Umbilical cord (tissue), 2 donors: ENCODE measurements around the gene DAGLA. TPM values are rescaled to one million over a fixed set of nuclear protein-coding genes. Genes with fewer than 3 reads are reported as not detected.
A peak's percentile ranks its signal among the peaks of the same experiment; 100 is the strongest.

Experiments
- DNase-seq: peaks from one replicate; pipeline ENCODE4 v3.0.0-alpha.2; 2015; ENCODE audit warnings: low spot score
- total RNA-seq: library from RNA; depleted of rRNA; stranded (reverse); fragments of >200 nt; gene quantifications from one replicate; pipeline ENCODE4 v1.2.3, GENCODE V29; 2014; ENCODE audit warnings: low replicate concordance; ENCODE audit not compliant: insufficient read depth

The DAGLA gene
- total RNA-seq, 1 donor from 2014 or later = 1.4 TPM

DNA sequence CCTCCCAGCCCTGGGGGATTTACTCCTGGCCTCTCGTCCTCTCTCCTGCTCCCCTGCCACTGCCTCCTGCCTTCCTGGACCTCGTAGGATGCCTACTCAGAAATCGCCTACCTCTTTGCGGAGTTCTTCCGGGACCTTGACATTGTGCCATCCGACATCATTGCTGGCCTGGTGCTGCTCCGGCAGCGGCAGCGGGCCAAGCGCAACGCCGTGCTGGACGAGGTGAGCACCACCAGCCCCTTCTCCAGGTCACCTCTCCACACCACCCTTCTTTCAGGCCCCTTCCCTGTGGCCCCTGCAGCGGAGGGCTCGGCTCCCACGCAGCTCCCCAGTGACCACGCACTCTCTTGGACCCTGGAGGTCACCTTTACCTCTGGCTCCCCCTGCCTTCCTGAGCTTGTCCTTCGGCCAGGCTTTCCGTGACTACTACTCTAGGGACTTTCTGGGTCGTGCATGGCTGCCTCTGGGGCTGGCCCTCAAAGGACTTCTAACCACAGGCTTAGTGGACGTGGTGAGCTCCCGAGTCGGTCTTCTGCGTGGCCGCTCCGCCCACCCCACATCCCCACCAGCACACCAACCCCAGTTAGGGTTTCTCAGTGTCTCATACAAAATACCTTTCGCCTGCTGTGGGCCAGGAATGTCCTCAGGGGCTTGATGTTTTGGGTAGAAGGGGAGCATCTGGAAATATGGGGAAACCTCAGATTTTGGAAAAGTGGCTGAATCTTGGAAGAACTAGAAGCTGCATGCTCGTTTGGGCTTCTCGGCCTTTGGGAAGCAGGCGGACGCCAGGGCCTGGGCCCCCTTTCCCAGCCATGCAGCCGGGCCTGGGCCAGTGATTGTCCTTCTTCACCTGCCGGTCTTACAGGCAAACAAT is 48.1 kb downstream of the DAGLA start:
- no peak for DNase-seq

DNA sequence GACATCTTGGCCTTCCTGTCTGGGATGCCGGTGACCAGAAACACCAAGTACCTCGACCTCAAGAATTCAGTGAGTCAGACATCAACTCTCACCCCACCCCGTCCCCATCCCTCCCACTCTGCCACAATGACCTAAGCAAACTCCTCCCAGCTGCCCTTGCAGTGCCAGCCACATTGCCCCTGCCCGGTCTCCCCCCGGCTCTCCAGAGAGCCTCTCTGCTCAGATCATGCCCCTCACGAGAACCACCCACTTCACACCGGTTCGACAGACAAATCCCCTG is 48.7 kb downstream of the DAGLA start:
- no peak for DNase-seq

DNA sequence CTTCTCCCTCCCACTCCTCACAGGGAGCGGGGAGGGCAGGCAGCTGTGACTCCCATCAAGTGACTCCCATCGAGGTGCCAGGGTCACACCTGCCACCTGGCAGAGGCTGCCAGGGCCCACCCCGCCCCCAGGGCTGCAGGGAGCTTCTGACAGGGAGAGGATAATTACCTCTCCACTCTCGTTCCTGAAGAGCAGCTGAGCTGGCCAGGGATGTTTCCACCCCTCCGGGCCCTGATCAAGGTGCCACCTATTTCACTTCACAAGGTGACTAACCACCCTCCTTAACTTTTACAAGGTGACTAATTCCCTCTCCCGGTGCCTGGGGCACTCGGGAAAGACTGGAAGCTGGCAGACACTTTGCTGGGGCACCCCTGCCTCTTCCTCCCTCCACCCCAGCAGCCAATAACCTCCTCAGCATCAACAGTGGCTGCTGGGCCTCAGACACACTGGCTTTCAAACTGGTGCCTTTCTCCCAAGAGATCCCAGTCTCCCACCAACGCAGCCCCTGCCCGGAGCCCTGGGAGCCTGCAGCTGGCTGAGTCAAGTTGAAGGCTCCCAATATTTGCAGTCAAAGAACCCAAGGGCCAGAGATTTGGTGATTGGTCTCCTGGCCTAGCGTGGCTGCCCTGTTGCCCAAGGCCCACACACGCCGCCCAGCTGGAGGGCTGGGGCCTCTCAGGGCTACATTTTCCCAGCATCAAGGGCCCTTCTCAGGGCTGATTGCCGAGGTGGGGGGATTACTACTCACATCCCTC is 50.2 kb downstream of the DAGLA start:
- DNase-seq = no peak

DNA sequence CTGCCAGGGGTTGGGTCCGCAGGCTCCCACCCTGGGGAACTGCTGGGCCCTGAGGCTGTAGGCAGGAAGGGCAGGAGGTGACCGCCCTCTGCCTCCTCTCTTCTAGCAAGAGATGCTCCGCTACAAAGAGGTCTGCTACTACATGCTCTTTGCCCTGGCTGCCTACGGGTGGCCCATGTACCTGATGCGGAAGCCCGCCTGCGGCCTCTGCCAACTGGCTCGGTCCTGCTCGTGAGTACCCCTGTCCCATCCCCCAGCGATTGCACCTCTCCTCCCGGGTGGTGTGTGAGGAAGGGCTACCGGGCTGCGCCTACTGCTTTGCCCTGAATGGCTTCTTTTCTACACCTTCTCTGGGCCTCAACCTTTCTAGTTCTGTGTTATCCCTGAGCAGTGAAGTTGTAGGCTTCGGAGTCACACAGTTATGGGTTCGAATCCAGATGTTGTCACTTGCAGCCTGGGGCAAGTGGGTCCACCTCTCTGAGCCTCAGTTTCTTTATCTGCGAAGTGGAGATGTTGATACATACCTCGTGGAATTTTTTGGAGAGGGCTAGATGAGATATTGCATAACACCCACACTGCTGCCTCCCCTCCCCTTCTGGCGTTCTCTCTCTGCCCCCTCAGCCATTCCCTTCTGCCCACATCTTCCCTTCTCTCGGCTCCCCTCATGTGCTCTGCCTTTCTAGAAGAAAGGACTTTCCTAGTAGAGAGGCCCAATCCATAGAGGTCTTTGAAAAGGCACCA is 51.2 kb downstream of the DAGLA start:
- DNase-seq = no peak

DNA sequence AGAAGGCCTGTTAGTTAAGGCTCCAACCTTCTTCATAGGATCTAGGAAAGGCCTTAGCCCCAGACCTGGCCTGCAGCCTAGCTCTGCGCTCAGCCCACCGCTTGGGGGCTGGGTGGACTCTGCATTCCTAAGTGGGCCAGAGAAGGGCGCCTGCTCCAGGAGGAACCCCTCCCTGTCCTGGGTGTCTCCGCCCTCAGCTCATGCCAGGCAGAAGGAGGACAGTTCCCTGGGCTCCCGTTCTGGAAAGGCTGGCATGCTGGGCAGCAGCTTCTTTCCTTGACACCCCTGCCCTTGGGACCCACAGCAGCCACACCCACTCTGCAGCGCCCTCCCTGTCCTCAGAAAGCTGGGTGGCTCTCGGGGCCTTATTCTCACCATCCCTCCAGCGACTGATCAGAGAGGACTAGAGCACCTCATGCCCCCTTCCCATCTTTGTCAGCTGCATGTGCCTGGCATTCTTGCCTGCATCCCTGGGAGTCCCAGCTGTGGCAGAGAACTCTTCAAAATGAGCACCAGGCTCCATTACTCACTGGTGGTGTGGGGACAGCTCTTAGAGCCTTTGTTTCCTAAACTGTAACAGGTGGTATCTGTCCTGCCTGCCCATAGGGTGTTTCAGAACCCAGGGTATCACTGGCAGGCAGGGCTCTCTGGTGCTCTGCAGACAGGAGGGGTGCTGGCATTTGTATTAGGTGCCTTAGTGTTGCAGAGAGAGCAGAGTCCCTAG is 51.9 kb downstream of the DAGLA start:
- peak; percentile 83 for DNase-seq

DNA sequence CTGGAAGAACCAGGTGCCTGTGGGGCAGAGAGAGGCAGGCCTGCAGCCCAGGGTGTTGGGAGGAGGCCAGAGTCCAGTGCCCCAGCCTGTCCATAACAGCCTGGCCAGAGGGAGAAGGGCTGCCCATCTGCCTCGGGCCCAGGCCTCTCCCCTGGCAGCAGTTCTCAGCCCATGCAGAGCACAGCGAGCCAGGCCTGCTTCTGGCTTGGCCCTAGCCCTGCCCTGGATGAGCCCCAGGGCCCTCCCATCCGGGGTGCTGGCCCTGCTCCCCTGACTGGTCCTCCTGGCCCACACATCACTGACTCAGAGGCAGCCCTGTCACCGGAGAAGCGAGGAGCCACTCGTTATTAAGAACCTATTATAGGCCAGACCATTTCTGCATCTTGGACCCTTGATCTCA is 52.5 kb downstream of the DAGLA start:
- no peak for DNase-seq

DNA sequence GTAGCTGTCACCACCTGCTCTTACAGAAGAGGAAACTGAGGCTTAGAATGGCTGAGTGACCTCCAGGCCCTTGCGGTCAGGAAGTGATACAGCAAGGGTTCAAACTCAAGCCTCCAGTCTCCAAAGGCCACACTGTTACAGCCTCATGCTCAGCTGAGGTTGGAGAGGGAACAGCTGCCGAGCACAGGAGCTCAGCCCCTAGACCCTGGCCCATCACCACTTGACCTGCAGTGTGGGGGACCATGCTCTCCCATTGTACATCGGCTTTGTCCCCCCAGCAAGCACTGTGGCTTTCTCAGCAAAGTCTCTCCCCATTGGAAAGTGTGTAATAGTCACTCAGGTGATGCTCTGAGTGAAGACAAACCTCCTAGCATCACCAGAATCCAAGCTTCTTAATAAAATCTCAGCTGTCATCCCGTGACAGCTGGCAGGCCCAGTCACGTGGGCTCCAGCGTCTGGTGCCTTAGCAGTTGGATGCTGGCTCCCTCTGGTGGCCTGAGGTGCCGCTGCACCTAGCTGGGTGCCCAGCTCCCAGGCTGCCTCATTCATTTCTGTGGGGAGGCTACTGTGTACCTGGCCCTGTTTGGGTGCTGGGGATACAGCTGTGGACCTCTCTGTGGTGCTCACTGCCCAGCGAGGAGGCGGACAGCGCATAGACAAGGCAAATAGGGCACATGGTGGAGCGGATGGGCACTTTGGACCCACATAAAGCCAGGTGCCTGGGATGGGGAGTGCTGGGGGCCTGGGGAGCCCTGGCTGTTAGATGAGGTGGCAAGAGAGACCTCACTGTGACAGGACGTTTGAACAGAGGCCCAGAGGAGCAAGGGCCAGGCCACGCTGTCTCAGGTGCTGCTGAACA is 53.2 kb downstream of the DAGLA start:
- DNase-seq = peak; percentile 91

DNA sequence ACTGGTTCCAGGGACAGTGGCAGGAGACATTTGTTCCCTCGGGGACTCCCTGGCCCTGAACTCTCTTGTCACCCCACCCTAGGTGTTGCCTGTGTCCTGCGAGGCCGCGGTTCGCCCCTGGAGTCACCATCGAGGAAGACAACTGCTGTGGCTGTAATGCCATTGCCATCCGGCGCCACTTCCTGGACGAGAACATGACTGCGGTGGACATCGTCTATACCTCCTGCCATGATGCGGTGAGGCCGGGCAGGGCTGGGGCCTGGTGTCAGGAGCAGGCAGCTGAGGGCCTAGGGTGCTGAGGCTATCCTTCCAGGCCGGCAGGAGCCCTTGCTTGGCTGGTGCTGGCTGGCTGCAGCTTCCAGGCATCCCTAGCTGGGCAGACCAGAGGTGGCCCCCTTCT is 54.6 kb downstream of the DAGLA start:
- no peak for DNase-seq

DNA sequence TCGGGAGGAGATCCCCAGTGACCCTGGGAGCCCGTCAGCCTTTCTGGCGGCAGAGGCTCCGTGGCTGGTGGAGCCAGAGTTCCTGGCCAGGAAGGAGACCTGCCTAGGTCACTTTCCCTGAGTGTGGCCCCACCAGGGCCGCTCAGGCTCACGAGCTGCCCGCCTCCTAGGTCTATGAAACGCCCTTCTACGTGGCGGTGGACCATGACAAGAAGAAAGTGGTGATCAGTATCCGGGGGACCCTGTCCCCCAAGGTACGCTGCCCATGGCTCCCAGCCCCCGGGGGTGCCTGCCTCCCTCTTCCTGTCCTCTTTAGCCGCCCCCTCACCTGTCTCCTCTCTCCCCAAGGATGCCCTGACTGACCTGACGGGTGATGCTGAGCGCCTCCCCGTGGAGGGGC is 55.2 kb downstream of the DAGLA start:
- no peak for DNase-seq

DNA sequence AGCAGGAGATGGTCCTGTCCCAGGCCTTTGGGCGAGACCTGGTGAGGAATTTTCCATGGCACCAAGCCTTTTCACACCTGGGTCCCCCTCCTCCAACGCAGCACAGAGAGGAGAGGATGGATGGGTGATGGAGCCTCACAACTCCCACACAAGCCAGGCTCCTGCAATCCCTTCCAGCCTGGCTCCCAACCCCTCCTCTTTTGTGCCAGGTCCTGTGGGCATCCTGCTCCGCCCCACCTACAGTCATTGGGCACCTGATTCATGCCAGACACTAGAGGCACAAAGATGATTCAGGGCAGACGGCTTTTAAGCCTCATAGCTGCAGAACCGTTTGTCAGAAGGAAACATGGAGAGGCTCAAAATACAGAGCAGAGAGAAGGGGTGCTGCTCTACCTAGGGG is 56.1 kb downstream of the DAGLA start:
- DNase-seq = no peak

DNA sequence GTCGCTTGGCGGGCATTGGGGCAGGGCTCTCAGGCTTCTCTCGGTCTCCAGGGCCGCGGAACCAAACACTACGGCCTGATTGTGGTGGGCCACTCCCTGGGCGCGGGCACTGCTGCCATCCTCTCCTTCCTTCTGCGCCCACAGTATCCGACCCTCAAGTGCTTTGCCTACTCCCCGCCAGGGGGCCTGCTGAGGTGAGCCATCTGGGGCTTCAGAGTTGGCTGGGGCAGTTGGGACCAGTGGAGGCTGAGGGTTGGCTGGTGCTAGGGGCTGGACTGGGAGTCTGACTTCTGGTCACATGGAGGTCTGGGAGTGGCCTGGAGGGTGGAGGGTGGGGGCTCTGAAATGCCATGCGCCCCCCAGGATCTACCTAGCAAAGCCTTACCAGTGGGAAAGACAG is 56.9 kb downstream of the DAGLA start:
- no peak for DNase-seq

DNA sequence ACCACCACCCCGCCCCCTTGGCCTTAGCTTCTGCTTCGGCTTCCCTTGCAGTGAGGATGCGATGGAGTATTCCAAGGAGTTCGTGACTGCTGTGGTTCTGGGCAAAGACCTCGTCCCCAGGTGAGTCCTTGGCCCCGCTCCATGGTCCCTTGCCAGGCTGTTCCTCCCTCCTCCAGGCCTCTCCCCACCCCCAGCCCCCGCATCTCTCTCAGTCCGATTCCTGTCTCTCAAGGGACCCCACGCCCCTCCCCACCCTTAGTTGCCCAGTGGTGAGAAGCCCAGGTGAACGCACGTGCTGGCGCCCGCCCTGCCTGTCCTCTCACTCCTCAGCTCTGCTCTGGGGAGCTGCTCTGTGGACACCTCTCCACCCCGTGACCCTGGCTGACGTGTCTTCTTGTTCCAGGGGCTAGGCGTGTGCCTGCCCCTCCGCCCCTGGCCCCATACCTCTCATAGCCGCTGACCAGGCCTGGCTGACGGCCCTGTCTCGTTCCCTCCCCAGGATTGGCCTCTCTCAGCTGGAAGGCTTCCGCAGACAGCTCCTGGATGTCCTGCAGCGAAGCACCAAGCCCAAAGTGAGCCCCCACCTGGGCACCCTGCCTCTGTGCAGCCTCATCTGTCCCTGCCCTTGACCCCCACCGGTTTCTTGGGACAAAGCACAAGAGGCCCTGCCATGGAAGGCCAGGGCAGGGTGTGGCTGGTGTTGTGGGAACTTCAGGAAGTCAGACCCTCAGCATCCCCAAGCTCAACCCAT is 57.6 kb downstream of the DAGLA start:
- no peak for DNase-seq

DNA sequence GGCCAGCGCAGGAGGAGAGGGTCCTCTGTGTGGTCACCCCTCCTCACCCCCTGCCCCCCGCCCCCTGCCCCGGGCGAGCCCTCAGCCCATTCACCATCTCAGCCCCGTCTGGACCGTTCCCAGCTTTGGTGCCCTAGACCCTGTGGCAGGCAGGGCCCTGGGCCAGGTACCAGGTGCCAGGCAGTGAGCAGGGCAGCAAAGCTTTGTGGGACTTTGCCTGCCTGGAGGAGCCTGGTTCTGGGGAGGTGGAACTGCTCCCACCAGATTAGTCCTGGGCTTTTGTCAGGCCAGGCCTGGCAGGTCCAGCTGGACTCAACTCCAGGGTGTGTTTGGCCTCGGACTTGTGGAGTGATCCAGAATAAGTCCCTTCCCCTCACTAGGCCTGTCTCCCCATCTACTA is 58.6 kb downstream of the DAGLA start:
- DNase-seq = no peak

DNA sequence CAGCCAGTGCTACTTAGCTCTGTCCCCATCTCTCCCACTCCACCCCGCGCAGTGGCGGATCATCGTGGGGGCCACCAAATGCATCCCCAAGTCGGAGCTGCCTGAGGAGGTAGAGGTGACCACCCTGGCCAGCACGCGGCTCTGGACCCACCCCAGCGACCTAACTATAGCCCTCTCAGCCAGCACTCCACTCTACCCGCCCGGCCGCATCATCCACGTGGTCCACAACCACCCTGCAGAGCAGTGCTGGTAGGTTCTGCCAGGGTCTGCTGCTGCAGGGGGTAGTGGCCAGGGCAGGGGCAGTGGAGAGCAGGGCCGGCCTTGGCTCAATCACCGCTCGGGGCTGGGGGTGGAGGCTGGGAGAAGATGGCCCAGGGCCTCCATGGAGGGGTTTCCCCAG is 59.2 kb downstream of the DAGLA start:
- DNase-seq = no peak

DNA sequence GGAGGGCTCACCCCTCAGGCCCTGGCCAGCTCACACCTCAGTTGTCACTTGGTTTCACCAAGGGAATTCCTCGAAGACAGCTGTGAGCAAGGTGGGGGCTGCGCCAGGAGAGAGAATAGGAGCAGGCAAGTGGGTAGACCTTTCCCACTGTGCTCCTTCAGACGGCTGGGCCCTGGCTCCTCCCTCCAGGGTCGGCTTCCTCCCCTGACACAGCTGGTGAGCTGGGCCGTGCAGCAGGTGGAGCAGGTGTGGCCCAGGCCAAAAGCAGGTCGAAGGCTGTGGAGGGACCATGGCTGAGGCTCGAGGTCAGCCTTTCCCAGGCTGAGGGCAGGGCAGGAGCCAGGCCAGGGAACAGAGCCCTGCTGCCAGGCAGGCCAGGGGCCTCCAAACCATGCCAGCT is 59.8 kb downstream of the DAGLA start:
- no peak for DNase-seq

DNA sequence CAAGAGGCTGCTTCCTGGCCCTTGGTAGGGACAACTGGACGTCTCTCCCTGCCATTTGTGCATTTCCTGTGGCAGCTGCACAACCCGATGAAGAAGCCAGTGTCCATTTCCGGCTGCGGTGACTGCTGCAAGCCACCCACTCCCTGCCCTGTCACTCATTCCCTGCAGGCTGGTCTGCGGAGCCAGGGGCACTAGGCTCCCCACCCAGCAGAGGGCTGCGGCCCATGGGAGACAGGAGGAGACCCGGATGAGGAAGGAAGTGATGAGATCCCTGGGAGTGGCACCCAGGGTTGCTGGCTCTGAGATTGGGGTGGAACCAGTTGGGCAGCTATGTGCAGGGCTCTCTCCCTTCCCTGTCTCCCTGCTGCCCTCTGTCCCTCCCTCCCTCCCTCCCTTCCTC is 62.2 kb downstream of the DAGLA start:
- DNase-seq = no peak

DNA sequence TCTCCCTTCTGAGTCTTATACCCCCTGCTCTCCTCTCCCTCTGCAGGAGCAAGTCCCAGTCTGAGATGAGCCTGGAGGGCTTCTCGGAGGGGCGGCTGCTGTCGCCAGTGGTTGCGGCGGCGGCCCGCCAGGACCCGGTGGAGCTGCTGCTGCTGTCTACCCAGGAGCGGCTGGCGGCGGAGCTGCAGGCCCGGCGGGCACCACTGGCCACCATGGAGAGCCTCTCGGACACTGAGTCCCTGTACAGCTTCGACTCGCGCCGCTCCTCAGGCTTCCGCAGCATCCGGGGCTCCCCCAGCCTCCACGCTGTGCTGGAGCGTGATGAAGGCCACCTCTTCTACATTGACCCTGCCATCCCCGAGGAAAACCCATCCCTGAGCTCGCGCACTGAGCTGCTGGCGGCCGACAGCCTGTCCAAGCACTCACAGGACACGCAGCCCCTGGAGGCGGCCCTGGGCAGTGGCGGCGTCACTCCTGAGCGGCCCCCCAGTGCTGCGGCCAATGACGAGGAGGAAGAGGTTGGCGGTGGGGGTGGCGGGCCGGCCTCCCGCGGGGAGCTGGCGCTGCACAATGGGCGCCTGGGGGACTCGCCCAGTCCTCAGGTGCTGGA is 63.4 kb downstream of the DAGLA start:
- no peak for DNase-seq

DNA sequence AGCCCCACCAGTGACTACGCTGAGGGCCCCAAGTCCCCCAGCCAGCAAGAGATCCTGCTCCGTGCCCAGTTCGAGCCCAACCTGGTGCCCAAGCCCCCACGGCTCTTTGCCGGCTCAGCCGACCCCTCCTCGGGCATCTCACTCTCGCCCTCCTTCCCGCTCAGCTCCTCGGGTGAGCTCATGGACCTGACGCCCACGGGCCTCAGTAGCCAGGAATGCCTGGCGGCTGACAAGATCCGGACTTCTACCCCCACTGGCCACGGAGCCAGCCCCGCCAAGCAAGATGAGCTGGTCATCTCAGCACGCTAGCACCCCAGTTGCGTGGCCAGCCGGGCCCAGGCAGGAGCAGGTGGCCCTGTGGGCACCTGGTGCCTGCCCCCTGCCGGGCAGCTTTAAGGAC is 64.0 kb downstream of the DAGLA start:
- no peak for DNase-seq

DNA sequence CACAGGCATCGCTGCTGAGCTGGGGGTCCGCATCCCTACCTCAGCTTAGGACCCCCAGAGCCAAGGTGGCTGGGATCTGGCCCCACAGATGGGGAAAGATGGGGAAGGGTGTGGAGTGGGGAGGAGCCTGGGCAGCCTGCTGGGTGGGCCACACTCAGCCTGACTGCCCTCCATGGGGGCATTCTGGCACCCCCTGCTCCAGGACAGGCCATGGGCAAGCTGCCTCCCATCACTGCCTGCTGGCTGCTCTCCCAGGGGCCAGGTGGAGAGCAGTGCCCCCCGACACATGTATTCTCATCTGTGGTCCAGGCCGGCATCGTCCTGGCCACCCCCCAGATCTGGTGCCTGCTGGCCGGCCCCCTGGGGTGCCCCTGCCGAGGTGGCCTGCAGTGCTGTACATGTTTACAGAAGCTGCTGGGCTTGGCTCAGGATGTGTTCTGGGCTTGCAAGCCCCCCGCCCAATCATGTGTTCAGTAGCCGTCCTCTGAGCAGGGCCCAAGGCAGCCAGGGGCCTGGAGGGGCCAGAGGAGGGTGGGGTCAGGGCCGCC is 64.5 kb downstream of the DAGLA start:
- DNase-seq = no peak
